SU-DHL-6 (cell line): ENCODE data around the gene FITM2.

ENCODE experiments used
- CTCF ChIP-seq: fragments of 200-600 bp; sonication (generic); IDR thresholded peaks from one replicate; pipeline ENCODE4 v1.5.1; 2017; ENCODE audit warnings: antibody characterized with exemption, mild to moderate bottlenecking, low read length, moderate library complexity; ENCODE audit not compliant: insufficient read depth, poor library complexity, severe bottlenecking
- EZH2phosphoT487 ChIP-seq: fragments of 200-600 bp; sonication (generic), shearing (Covaris generic); conservative IDR thresholded peaks from 2 replicates; pipeline ENCODE4 v1.6.1; 2018; ENCODE audit warnings: mild to moderate bottlenecking, antibody characterized with exemption, low read length, moderate library complexity, mixed read lengths

DNA sequence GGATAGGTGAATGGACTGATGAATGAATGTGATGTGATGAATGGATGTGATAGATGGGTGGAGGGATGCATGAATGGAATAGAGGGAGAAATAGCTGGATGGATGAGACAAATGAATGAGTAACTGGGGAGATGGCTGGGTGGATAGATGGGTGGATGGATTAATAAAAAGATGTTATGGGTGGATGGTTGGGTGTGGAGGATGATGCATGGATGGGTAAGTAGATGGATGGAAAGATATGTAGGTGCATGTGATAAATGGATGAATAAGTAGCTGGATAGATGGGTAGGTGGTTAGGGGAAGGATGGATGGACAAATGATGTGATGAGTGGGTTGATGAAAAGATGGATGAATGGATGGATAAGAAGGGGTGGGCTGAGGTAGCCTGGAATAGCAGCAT lies 49.2 kb upstream of the FITM2 start:
- TF ChIP-seq CTCF (no peak), EZH2phosphoT487 (no peak)
